ENCODE data around the gene ACAP2.
A peak's percentile ranks its signal among the peaks of the same experiment; 100 is the strongest.
"Not testable (repeated sequence)": the region's sequence is repeated elsewhere in the genome, so short reads cannot be mapped to it uniquely, and the experiment has no call there.

The ACAP2 gene

GRCh38 chr3:195443391-195443989 is 670 bp upstream of the ACAP2 start:
- DNase-seq (ENCODE audit: low spot score) = no peak

- no peak for DNase-seq (ENCODE audit: low spot score)
Measured at GRCh38 chr3:195441992-195442572, 738 bp downstream of the ACAP2 start.

GRCh38 chr3:195441476-195441991 is 1.3 kb downstream of the ACAP2 start:
- peak; percentile 61 for DNase-seq (ENCODE audit: low spot score)

GRCh38 chr3:195441051-195441450 is 1.8 kb downstream of the ACAP2 start:
- no peak for DNase-seq (ENCODE audit: low spot score)

- no peak for DNase-seq (ENCODE audit: low spot score)
Measured at GRCh38 chr3:195440379-195440778, 2.4 kb downstream of the ACAP2 start.

- DNase-seq (ENCODE audit: low spot score) = no peak
Measured at GRCh38 chr3:195438371-195438770, 4.4 kb downstream of the ACAP2 start.

- no peak for DNase-seq (ENCODE audit: low spot score)
Measured at GRCh38 chr3:195425849-195426248, 17.0 kb downstream of the ACAP2 start.

GRCh38 chr3:195423818-195424217 is 19.0 kb downstream of the ACAP2 start:
- no peak for DNase-seq (ENCODE audit: low spot score)

GRCh38 chr3:195421400-195421799 is 21.4 kb downstream of the ACAP2 start:
- DNase-seq (ENCODE audit: low spot score) = no peak

- no peak for DNase-seq (ENCODE audit: low spot score)
Measured at GRCh38 chr3:195416795-195417194, 26.0 kb downstream of the ACAP2 start.

GRCh38 chr3:195411836-195412235 is 31.0 kb downstream of the ACAP2 start:
- no peak for DNase-seq (ENCODE audit: low spot score)

- DNase-seq (ENCODE audit: low spot score) = no peak
Measured at GRCh38 chr3:195410546-195410945, 32.3 kb downstream of the ACAP2 start.

GRCh38 chr3:195407531-195408409 is 35.0 kb downstream of the ACAP2 start:
- no peak for DNase-seq (ENCODE audit: low spot score)

GRCh38 chr3:195405651-195406050 is 37.2 kb downstream of the ACAP2 start:
- DNase-seq (ENCODE audit: low spot score) = no peak

- DNase-seq (ENCODE audit: low spot score) = no peak
Measured at GRCh38 chr3:195403841-195404408, 38.9 kb downstream of the ACAP2 start.

GRCh38 chr3:195403244-195403643 is 39.6 kb downstream of the ACAP2 start:
- DNase-seq (ENCODE audit: low spot score) = no peak

GRCh38 chr3:195401943-195402342 is 40.9 kb downstream of the ACAP2 start:
- no peak for DNase-seq (ENCODE audit: low spot score)

- DNase-seq (ENCODE audit: low spot score) = not testable (repeated sequence)
Measured at GRCh38 chr3:195398460-195398859, 44.4 kb downstream of the ACAP2 start.

GRCh38 chr3:195397524-195397923 is 45.3 kb downstream of the ACAP2 start:
- no peak for DNase-seq (ENCODE audit: low spot score)

- DNase-seq (ENCODE audit: low spot score) = no peak
Measured at GRCh38 chr3:195395208-195395816, 47.5 kb downstream of the ACAP2 start.

- no peak for DNase-seq (ENCODE audit: low spot score)
Measured at GRCh38 chr3:195394700-195395099, 48.1 kb downstream of the ACAP2 start.

GRCh38 chr3:195394024-195394423 is 48.8 kb downstream of the ACAP2 start:
- DNase-seq (ENCODE audit: low spot score) = no peak
